Left lung (tissue), 10 donors: Measurements from ENCODE around the gene STON1. TPM values are rescaled to one million over a fixed set of nuclear protein-coding genes. Genes with fewer than 3 reads are reported as not detected.

Experiments
- ATAC-seq: fragments of 200-7000 bp; cut with Tn5 transposase; one replicate; pipeline ENCODE4 v1.9.1; 2020; ENCODE audit warnings: moderate library complexity
- DNase-seq, 4 donors: peaks; one replicate each; pipeline ENCODE4 v3.0.0-alpha.2; 2013 to 2020
- H3K27ac ChIP-seq, 2 donors: fragments of 200-600 bp; sonication (generic) in 1 of 2; one replicate each; pipeline versions ENCODE4 v1.5.0 to v1.8.0; 2020 to 2021
- H3K27me3 ChIP-seq, 2 donors: fragments of 200-600 bp; sonication (generic) in 1 of 2; one replicate each; pipeline versions ENCODE4 v1.5.0 to v1.8.0; 2020 to 2021
- H3K36me3 ChIP-seq, 2 donors: fragments of 200-600 bp; sonication (generic) in 1 of 2; one replicate each; pipeline versions ENCODE4 v1.5.0 to v1.8.0; 2020 to 2021
- H3K4me1 ChIP-seq, 2 donors: fragments of 200-600 bp; one replicate each; pipeline ENCODE4 v1.8.0; 2021
- H3K4me3 ChIP-seq, 2 donors: fragments of 200-600 bp; sonication (generic) in 1 of 2; one replicate each; pipeline versions ENCODE4 v1.5.0 to v1.8.0; 2020 to 2021; ENCODE audit warnings: mild to moderate bottlenecking in 1 of 2
- H3K9me3 ChIP-seq, 2 donors: fragments of 200-600 bp; sonication (generic) in 1 of 2; one replicate each; pipeline versions ENCODE4 v1.5.0 to v1.8.0; 2020 to 2021
- CTCF ChIP-seq, 2 donors: fragments of 200-600 bp; sonication (generic) in 1 of 2; IDR thresholded peaks; one replicate each; pipeline versions ENCODE4 v1.5.0 to v1.8.0; 2021; ENCODE audit warnings: antibody characterized with exemption in 2 of 2
- intact Hi-C, 2 donors: fragments of 100-400 bp; cut with DNase I; formaldehyde crosslinking; loops; one replicate each; pipeline versions ENCODE4 v1.11.2 to v1.14.2; 2022
- polyA plus RNA-seq, 6 donors: library from polyadenylated mRNA; unstranded; fragments of 120-200 nt; gene quantifications; one replicate each; pipeline ENCODE4 v1.2.1, GENCODE V29; 2013; ENCODE audit not compliant: insufficient read length in 6 of 6
- total RNA-seq, 2 donors: library from RNA; stranded (reverse); fragmentation: NEBNext Ultra II Directional; extraction: Animal tissue kit (Norgen Biotek cat#: 25700); gene quantifications; one replicate each; pipeline ENCODE4 v1.2.1, GENCODE V29; 2021
- donor health status: DM: no; HTN: yes; CAD: no.
- donor health status: DM: no; HTN: no; CAD: no.

STON1 gene
- total and polyA plus RNA-seq, 8 donors = 12.4 to 24.3 (median 19.2) TPM

- TF ChIP-seq CTCF (IDR thresholded peaks at IDR 0.05) = no peak
- no peak overlapping the region for H3K27ac ChIP-seq
- no peaks in the 10 kb centered on the region for H3K36me3 ChIP-seq
- intact Hi-C loops = no loop called here
- H3K4me1 ChIP-seq = peaks cover 0 to 16% of the 10 kb centered on the region in 2 donors
- H3K4me3 ChIP-seq = no peak overlapping the region
- no peak for DNase-seq
- no peak for ATAC-seq
- H3K27me3 ChIP-seq = peaks cover 0 to 13% of the 10 kb centered on the region in 2 donors
- H3K9me3 ChIP-seq = no peaks in the 10 kb centered on the region
Observed at GRCh38 chr2:48532174-48532573, 2.2 kb downstream of the STON1 start.

GRCh38 chr2:48532824-48533223 lies 2.9 kb downstream of the STON1 start:
- H3K9me3 ChIP-seq = no peaks in the 10 kb centered on the region
- TF ChIP-seq CTCF (IDR thresholded peaks at IDR 0.05) = no peak
- H3K27me3 ChIP-seq = peaks cover 0 to 13% of the 10 kb centered on the region in 2 donors
- H3K36me3 ChIP-seq = no peaks in the 10 kb centered on the region
- no peak for DNase-seq
- H3K4me3 ChIP-seq = no peak overlapping the region
- ATAC-seq = no peak
- peaks cover 0 to 16% of the 10 kb centered on the region in 2 donors for H3K4me1 ChIP-seq
- intact Hi-C loops = no loop called here
- H3K27ac ChIP-seq = no peak overlapping the region

GRCh38 chr2:48534781-48535180 lies 4.8 kb downstream of the STON1 start:
- intact Hi-C loops = no loop called here
- H3K4me3 ChIP-seq = no peak overlapping the region
- peaks cover 0 to 11% of the 10 kb centered on the region in 2 donors for H3K4me1 ChIP-seq
- H3K36me3 ChIP-seq = no peaks in the 10 kb centered on the region
- no peaks in the 10 kb centered on the region for H3K9me3 ChIP-seq
- H3K27ac ChIP-seq = no peak overlapping the region
- no peak for DNase-seq
- ATAC-seq = no peak
- no peak for TF ChIP-seq CTCF (IDR thresholded peaks at IDR 0.05)
- H3K27me3 ChIP-seq = peaks cover 0 to 11% of the 10 kb centered on the region in 2 donors

- Histone ChIP-seq H3K4me1 (peaks cover 0 to 7% of the 10 kb centered on the region in 2 donors), H3K4me3 (no peak overlapping the region), H3K9me3 (no peaks in the 10 kb centered on the region), H3K36me3 (no peaks in the 10 kb centered on the region), H3K27ac (no peak overlapping the region), H3K27me3 (no peaks in the 10 kb centered on the region)
- intact Hi-C loops = no loop called here
- no peak for DNase-seq
- ATAC-seq = no peak
- no peak for TF ChIP-seq CTCF (IDR thresholded peaks at IDR 0.05)
Observed at GRCh38 chr2:48540237-48540935, 10.4 kb downstream of the STON1 start.

- H3K9me3 ChIP-seq = no peaks in the 10 kb centered on the region
- no peak for TF ChIP-seq CTCF (IDR thresholded peaks at IDR 0.05)
- no peaks in the 10 kb centered on the region for H3K27me3 ChIP-seq
- H3K4me3 ChIP-seq = no peak overlapping the region
- ATAC-seq = no peak
- no peaks in the 10 kb centered on the region for H3K36me3 ChIP-seq
- no peak overlapping the region for H3K27ac ChIP-seq
- H3K4me1 ChIP-seq = peaks cover 0 to 7% of the 10 kb centered on the region in 2 donors
- no peak for DNase-seq
- intact Hi-C loops = no loop called here
Observed at GRCh38 chr2:48541666-48542389, 11.9 kb downstream of the STON1 start.
